Measurements from ENCODE around the gene SLCO2B1. TPM values are rescaled to one million over a fixed set of nuclear protein-coding genes. Genes with fewer than 3 reads are reported as not detected.

SLCO2B1 gene
- total RNA-seq, 2 donors from 2014 or later, result 1.1 to 1.9 TPM

- no peaks in the 10 kb centered on the region for H3K9me3 ChIP-seq (ENCODE audit: control insufficient read depth, low read length)
- Mint-ChIP-seq H3K27me3 (ENCODE audit: insufficient read depth) (peaks cover 7% of the 10 kb centered on the region), H3K27ac (no peak overlapping the region), H3K4me1 (peaks cover 24% of the 10 kb centered on the region), H3K9me3 (no peaks in the 10 kb centered on the region), H3K36me3 (ENCODE audit: low read depth) (no peaks in the 10 kb centered on the region), H3K4me3 (no peak overlapping the region)
- no peak overlapping the region for H3K4me3 ChIP-seq (ENCODE audit: low read length)
- no peak overlapping the region for H3K9ac ChIP-seq (ENCODE audit: extremely low read depth, low read length, poor library complexity, severe bottlenecking)
- no peak for TF ChIP-seq CTCF (conservative IDR thresholded peaks at IDR 0.05)
- DNase-seq, result no peak
- no peaks in the 10 kb centered on the region for H3K36me3 ChIP-seq (ENCODE audit: control insufficient read depth, insufficient read depth, low read length)
- 64 to 70% methylated on average over 4 to 6 of the region's 6 CpGs for WGBS, 2 experiments (ENCODE audit: insufficient coverage in 1 of 2, insufficient read length in 1 of 2)
- H3K27me3 ChIP-seq (ENCODE audit: control insufficient read depth, insufficient read depth, low read length, poor library complexity, severe bottlenecking), result no peaks in the 10 kb centered on the region
- no peak overlapping the region for H3K27ac ChIP-seq (ENCODE audit: low read depth, low read length)
- no peaks in the 10 kb centered on the region for H3K4me1 ChIP-seq (ENCODE audit: control insufficient read depth, insufficient read depth, low read length)
Measured at GRCh38 chr11:75143420-75143731, 7.5 kb upstream of the SLCO2B1 start.

GRCh38 chr11:75144716-75145014 lies 6.2 kb upstream of the SLCO2B1 start:
- Histone ChIP-seq H3K4me3 (ENCODE audit: low read length) (no peak overlapping the region), H3K9ac (ENCODE audit: extremely low read depth, low read length, poor library complexity, severe bottlenecking) (no peak overlapping the region), H3K27me3 (ENCODE audit: control insufficient read depth, insufficient read depth, low read length, poor library complexity, severe bottlenecking) (no peaks in the 10 kb centered on the region), H3K4me1 (ENCODE audit: control insufficient read depth, insufficient read depth, low read length) (no peaks in the 10 kb centered on the region), H3K27ac (ENCODE audit: low read depth, low read length) (no peak overlapping the region), H3K36me3 (ENCODE audit: control insufficient read depth, insufficient read depth, low read length) (no peaks in the 10 kb centered on the region), H3K9me3 (ENCODE audit: control insufficient read depth, low read length) (no peaks in the 10 kb centered on the region)
- no peak for TF ChIP-seq CTCF (conservative IDR thresholded peaks at IDR 0.05)
- Mint-ChIP-seq H3K9me3 (no peaks in the 10 kb centered on the region), H3K4me1 (peaks cover 24% of the 10 kb centered on the region), H3K36me3 (ENCODE audit: low read depth) (no peaks in the 10 kb centered on the region), H3K27me3 (ENCODE audit: insufficient read depth) (peaks cover 1% of the 10 kb centered on the region), H3K27ac (no peak overlapping the region), H3K4me3 (no peak overlapping the region)
- no peak for DNase-seq
- 49% methylated on average over 3 of the region's 3 CpGs; no CpG with 5 or more reads in 1 of the 2 experiments for WGBS, 2 experiments (ENCODE audit: insufficient coverage in 1 of 2, insufficient read length in 1 of 2)

GRCh38 chr11:75145196-75145971 lies 5.5 kb upstream of the SLCO2B1 start:
- H3K27me3 ChIP-seq (ENCODE audit: control insufficient read depth, insufficient read depth, low read length, poor library complexity, severe bottlenecking), result no peaks in the 10 kb centered on the region
- Mint-ChIP-seq H3K9me3 (no peaks in the 10 kb centered on the region), H3K36me3 (ENCODE audit: low read depth) (no peaks in the 10 kb centered on the region), H3K27ac (no peak overlapping the region), H3K27me3 (ENCODE audit: insufficient read depth) (peaks cover 3% of the 10 kb centered on the region), H3K4me3 (no peak overlapping the region), H3K4me1 (peaks cover 24% of the 10 kb centered on the region)
- no peaks in the 10 kb centered on the region for H3K36me3 ChIP-seq (ENCODE audit: control insufficient read depth, insufficient read depth, low read length)
- no peaks in the 10 kb centered on the region for H3K9me3 ChIP-seq (ENCODE audit: control insufficient read depth, low read length)
- DNase-seq, result no peak
- no peak overlapping the region for H3K4me3 ChIP-seq (ENCODE audit: low read length)
- WGBS, 2 experiments (ENCODE audit: insufficient coverage in 1 of 2, insufficient read length in 1 of 2), result 82 to 84% methylated on average over 9 of the region's 9 CpGs
- H3K4me1 ChIP-seq (ENCODE audit: control insufficient read depth, insufficient read depth, low read length), result no peaks in the 10 kb centered on the region
- no peak overlapping the region for H3K27ac ChIP-seq (ENCODE audit: low read depth, low read length)
- TF ChIP-seq CTCF (conservative IDR thresholded peaks at IDR 0.05), result no peak
- H3K9ac ChIP-seq (ENCODE audit: extremely low read depth, low read length, poor library complexity, severe bottlenecking), result no peak overlapping the region
